Glutamatergic neuron (in vitro differentiated cells): ENCODE results near the gene PXN. TPM values are rescaled to one million over a fixed set of nuclear protein-coding genes. Genes with fewer than 3 reads are reported as not detected.
"Not testable (repeated sequence)": the region's sequence is repeated elsewhere in the genome, so short reads cannot be mapped to it uniquely, and the experiment has no call there.

Source experiments
- DNase-seq: peaks from one replicate; pipeline ENCODE4 v3.0.0; 2022
- H3K27ac Mint-ChIP-seq: one replicate; pipeline ENCODE4 v1.8.0; 2020; ENCODE audit warnings: mild to moderate bottlenecking, mixed read lengths, inconsistent platforms; ENCODE audit not compliant: unreplicated experiment
- H3K27me3 Mint-ChIP-seq: one replicate; pipeline ENCODE4 v1.8.0; 2020; ENCODE audit warnings: mild to moderate bottlenecking, moderate library complexity, mixed read lengths, inconsistent platforms; ENCODE audit not compliant: unreplicated experiment
- H3K36me3 Mint-ChIP-seq: one replicate; pipeline ENCODE4 v1.8.0; 2020; ENCODE audit warnings: mild to moderate bottlenecking, mixed read lengths, inconsistent platforms; ENCODE audit not compliant: unreplicated experiment
- H3K4me1 Mint-ChIP-seq: one replicate; pipeline ENCODE4 v1.8.0; 2020; ENCODE audit warnings: mild to moderate bottlenecking, low read depth, mixed read lengths, inconsistent platforms; ENCODE audit not compliant: unreplicated experiment
- H3K4me3 Mint-ChIP-seq: one replicate; pipeline ENCODE4 v1.8.0; 2020; ENCODE audit warnings: mild to moderate bottlenecking, mixed read lengths, inconsistent platforms; ENCODE audit not compliant: unreplicated experiment
- H3K9me3 Mint-ChIP-seq: one replicate; pipeline ENCODE4 v1.8.0; 2020; ENCODE audit warnings: mild to moderate bottlenecking, moderate library complexity, mixed read lengths, inconsistent platforms; ENCODE audit not compliant: unreplicated experiment
- CTCF ChIP-seq: fragments of 200-600 bp; sonication (generic); IDR thresholded peaks from one replicate; pipeline ENCODE4 v1.5.0; 2021; ENCODE audit not compliant: partially characterized antibody, unreplicated experiment
- total RNA-seq: library from RNA; stranded (reverse); fragmentation: NEBNext Ultra II Directional; extraction: Animal tissue kit (Norgen Biotek cat#: 25700); gene quantifications from one replicate; pipeline ENCODE4 v1.2.1, GENCODE V29; 2021; ENCODE audit not compliant: unreplicated experiment

PXN gene
- total RNA-seq, 1 donor from 2014 or later, result 39.5 TPM

GRCh38 chr12:120204171-120204570, 61.4 kb downstream of the PXN start:
- DNase-seq, result no peak
- Mint-ChIP-seq H3K27me3 (peaks cover 4% of the 10 kb centered on the region), H3K36me3 (peaks cover 5% of the 10 kb centered on the region), H3K9me3 (peaks cover 9% of the 10 kb centered on the region), H3K27ac (no peak overlapping the region), H3K4me3 (no peak overlapping the region), H3K4me1 (peaks cover 5% of the 10 kb centered on the region)
- no peak for TF ChIP-seq CTCF

GRCh38 chr12:120200364-120200800, 65.1 kb downstream of the PXN start:
- H3K4me1 Mint-ChIP-seq, result peaks cover 7% of the 10 kb centered on the region
- H3K27ac Mint-ChIP-seq, result peak overlapping the region; percentile 98
- H3K9me3 Mint-ChIP-seq, result peaks cover 10% of the 10 kb centered on the region
- H3K36me3 Mint-ChIP-seq, result no peaks in the 10 kb centered on the region
- H3K4me3 Mint-ChIP-seq, result peak overlapping the region; percentile 98
- peaks cover 2% of the 10 kb centered on the region for H3K27me3 Mint-ChIP-seq
- no peak for TF ChIP-seq CTCF
- DNase-seq, result no peak

GRCh38 chr12:120199595-120200306, 65.8 kb downstream of the PXN start:
- Mint-ChIP-seq H3K27me3 (peaks cover 2% of the 10 kb centered on the region), H3K27ac (peak overlapping the region; percentile 98), H3K4me3 (peak overlapping the region; percentile 98), H3K9me3 (peaks cover 10% of the 10 kb centered on the region), H3K4me1 (peaks cover 10% of the 10 kb centered on the region), H3K36me3 (no peaks in the 10 kb centered on the region)
- DNase-seq, result no peak
- no peak for TF ChIP-seq CTCF

- peaks cover 10% of the 10 kb centered on the region for H3K4me1 Mint-ChIP-seq
- DNase-seq, result no peak
- no peak for TF ChIP-seq CTCF
- peak overlapping the region; percentile 84 for H3K27ac Mint-ChIP-seq
- peaks cover 11% of the 10 kb centered on the region for H3K9me3 Mint-ChIP-seq
- H3K4me3 Mint-ChIP-seq, result peak overlapping the region; percentile 98
- no peaks in the 10 kb centered on the region for H3K36me3 Mint-ChIP-seq
- peaks cover 2% of the 10 kb centered on the region for H3K27me3 Mint-ChIP-seq
Observed at GRCh38 chr12:120199025-120199424, 66.5 kb downstream of the PXN start.

- H3K27ac Mint-ChIP-seq, result no peak overlapping the region
- no peaks in the 10 kb centered on the region for H3K36me3 Mint-ChIP-seq
Observed at GRCh38 chr12:120197542-120197887, 68.0 kb downstream of the PXN start.

GRCh38 chr12:120196817-120197541, 68.6 kb downstream of the PXN start:
- H3K9me3 Mint-ChIP-seq, result peaks cover 10% of the 10 kb centered on the region
- H3K36me3 Mint-ChIP-seq, H3K4me3 Mint-ChIP-seq, H3K27me3 Mint-ChIP-seq, DNase-seq: not testable (repeated sequence)
- H3K4me1 Mint-ChIP-seq, result peaks cover 11% of the 10 kb centered on the region
- peak overlapping the region; percentile 43 for H3K27ac Mint-ChIP-seq

More at GRCh38 chr12:120197542-120197887, 68.0 kb downstream of the PXN start:
- no peak for DNase-seq
- H3K4me3 Mint-ChIP-seq, result no peak overlapping the region
- H3K4me1 Mint-ChIP-seq, result peaks cover 14% of the 10 kb centered on the region
- peaks cover 2% of the 10 kb centered on the region for H3K27me3 Mint-ChIP-seq
- peaks cover 13% of the 10 kb centered on the region for H3K9me3 Mint-ChIP-seq
- no peak for TF ChIP-seq CTCF
